HG03558 (cell line): ENCODE results near the gene RELB.

Source experiments
- ATAC-seq: cut with Tn5 transposase; IDR thresholded peaks from one replicate; pipeline ENCODE4 v1.9.1; 2021; ENCODE audit warnings: moderate number of reproducible peaks; ENCODE audit not compliant: unreplicated experiment; ENCODE audit errors: extremely low read depth

Gene RELB

DNA sequence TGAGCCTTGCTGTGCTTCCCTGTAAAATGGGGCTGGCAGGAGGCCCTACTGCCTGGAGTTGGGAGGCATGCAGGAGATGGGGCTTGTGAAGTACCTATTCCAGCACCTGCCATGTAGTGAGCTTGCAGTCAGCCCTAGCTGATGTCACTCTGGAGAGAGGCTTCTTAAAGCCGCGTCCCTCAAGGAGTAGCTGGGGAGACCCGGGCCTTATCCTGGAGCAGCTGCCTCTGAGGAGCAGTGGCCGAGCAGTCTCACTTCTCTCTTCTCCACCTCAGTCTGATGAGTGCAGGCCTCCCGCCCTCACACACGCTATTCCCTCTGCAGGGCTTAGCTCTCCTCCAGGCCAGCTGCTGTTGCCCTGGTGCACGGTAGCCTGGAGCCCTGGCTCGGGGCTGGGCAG, 55.6 kb downstream of the RELB start:
- no peak for ATAC-seq

DNA sequence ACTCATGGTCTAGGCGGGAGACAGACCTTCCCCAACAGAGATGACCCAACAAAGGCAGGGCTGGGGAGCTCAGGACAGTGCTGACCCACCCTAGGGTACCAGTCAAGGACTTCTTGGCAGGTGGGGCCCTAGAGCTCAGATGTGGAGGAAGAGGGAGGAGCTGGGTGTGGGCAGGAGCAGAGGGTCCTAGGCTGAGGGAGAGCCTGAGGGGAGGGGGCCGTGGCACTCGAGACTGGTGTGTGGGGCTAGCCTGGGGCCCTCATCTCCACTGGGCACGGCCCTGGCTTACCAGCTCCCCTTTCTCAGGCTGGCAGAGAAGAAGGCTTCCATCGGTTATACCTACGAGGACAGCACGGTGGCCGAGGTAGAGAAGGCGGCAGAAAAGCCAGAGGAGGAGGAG, 56.2 kb downstream of the RELB start:
- no peak for ATAC-seq

DNA sequence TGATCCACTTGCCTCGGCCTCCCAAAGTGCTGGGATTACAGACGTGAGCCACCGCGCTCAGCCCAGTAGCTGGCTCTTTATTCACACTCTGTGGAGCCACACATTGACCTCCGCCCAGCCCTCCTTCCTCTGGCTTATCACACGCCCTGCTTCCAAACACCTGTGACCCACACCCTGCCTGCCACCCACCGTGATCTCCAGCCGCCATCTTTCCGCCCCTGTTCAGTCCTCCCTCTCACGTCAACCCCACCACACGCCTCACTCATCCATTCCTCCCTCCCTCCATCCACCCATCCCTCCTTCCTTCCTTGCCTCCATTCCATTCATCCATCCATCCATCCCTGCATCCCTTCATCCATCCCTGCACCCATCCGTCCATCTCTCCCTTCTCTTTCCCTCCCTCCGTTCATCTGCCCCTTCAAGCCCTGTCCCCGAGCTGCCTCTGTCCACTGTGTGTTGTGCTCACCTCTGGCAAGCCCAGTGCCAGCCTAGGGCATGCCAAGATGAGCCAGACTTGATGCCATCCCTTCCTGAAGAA, 57.4 kb downstream of the RELB start:
- no peak for ATAC-seq

DNA sequence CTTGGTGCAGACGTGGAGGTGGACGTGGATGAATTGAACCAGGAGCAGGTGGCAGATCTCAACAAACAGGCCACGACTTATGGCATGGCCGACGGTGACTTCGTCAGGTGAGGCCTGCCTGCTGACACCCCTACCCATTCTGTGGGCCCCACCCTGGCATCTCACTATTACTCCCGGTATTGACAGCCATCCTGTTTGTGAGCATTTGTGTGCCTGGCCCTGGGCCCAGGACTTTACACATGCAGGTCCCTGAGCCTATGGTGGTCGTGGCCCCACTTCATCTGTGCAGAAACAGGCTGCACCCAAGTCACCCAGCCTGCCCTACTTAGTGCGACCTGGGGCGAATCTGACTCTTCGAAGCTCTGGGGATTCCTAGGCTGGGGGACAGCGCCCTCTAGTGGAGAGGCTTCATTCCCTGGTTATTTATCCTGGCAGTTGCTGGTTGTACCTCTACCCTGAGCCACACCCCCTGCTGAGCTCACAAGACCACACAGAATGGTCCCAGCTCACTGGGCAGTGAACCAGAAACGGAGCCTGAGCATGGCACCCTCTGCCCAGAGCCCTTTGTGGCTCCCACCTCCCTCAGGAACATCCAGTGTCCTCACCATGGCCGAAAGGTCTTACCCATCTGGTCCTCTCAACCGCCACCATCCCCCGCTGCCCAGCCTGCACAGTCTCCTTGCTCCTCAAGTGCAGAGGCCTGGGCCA, 58.1 kb downstream of the RELB start:
- no peak for ATAC-seq

DNA sequence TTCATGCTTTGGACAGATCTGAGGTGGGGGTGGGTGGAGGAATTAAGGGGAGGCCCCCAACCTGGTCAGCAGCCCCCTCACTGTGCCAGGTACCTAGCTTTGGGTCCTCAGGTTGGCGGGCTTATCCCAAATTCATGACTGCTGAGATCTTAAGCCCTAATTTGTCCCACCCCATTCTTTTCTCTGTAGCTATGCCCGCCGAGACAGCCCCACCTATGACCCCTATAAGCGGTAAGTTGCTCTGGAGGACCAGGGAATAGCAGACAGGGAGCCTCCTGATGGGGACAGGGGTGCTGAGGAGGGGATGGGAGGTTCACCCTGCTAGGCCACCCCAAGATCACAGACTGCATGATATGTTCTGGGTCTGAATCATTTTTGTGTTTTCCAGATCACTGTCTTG, 60.7 kb downstream of the RELB start:
- ATAC-seq, result no peak

GRCh38 chr19:45063851-45064801, 62.9 kb downstream of the RELB start:
- no peak for ATAC-seq

GRCh38 chr19:45066921-45067661, 65.8 kb downstream of the RELB start:
- no peak for ATAC-seq

DNA sequence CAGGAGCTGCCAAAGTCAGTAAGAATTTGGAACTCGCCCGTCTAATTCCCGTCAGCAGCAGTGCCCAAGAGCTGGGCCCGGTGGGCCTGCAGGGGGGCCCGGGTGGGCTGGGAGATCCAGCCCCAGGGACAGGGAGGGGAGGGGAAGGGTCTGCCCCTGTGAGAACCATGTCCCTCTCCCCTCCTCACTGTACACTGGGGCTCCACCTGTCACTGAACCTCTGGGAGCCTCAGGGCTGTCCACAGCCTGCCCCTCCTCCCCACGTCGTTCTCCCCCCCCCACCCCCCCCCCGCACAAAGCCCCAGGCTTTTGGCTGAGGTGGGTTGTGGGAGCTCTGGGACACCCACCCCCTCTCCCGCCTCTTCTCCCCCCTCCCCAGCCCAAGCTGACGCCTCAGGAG, 66.8 kb downstream of the RELB start:
- no peak for ATAC-seq

DNA sequence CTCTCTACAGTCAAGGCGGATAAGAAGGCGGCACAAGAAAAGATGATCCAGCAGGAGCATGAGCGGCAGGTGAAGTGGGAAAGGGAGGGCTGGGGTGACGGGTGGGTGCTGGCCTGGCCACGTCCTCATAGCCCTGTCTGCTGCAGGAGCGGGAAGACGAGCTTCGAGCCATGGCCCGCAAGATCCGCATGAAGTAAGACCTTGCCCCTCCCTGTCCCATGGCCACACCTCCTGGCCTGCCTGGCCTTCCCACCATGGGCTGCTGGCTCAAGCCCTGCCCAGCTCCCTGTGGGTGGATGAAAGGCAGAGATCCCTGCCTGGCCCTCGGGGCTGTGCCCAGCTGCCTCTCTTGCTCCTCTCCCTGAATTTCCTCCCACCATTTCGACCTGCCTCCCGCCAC, 67.8 kb downstream of the RELB start:
- ATAC-seq, result no peak

GRCh38 chr19:45070214-45070613, 69.0 kb downstream of the RELB start:
- no peak for ATAC-seq

- ATAC-seq, result no peak
Measured at GRCh38 chr19:45070861-45071544, 69.7 kb downstream of the RELB start.

GRCh38 chr19:45071545-45071938, 70.3 kb downstream of the RELB start:
- no peak for ATAC-seq

DNA sequence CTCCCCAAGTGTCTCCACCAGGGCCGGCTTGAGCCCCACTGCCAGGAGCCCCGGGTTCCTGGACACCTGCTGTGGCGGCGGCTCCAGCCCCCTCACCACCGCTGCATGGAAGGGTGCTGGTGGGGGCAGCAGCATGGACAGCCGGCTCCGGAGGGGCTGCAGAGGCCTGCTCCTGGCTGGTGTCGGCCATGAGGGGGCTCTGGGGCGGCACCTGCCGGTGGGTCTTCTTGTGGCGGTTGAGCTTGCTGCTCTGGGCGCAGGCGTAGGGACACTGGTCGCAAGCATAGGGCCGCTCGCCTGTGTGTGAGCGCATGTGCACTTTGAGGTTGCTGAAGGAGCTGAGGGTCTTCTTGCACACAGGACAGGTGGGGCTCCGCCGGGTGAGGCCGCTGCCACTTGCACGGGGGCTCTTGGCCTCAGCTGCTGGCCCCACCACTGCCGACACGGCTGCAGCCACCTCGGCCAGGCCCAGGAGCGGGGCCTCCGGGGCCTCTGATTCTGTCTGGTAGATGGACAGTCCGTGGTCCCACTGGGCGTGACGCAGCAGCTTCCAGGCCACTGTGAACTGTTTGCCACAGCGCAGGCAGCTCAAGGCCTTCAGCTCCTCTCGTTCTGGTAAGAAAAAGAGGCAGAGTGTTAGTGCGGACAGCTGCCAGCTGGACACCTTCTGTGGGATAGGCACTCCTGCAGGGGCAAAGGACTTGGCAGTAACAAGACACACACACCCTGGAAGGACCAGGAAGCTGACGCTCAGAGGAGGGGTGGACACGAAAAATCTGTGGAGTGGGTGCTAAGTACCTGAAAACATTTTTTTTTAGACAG, 70.9 kb downstream of the RELB start:
- no peak for ATAC-seq

DNA sequence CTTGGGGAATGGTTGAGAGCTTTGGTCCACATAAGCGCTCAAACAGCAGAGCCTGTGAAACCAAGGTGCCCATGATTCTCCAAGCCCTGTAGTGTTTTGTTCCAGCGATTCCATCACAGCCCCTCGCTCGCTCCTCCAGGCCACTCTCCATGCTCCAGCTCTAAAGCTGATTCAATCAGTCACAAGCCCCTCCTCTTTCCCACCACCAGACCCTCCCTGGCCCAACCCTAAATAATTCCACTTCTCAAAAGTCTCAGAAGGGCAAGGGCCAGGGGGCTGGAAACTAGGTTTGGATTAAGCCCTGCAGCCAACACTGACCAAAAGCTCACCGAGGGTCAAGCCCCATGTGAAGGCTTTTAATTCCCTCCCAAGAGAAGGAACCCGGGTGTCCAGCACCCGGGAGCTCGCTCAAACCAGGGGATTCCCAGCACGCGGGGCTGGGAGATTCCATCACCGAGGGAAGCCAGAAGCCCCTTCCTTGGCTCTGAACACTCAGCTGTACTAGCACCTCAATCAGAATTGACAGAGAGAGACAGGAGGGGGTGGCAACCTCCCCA, 73.6 kb downstream of the RELB start:
- peak; percentile 4 for ATAC-seq

DNA sequence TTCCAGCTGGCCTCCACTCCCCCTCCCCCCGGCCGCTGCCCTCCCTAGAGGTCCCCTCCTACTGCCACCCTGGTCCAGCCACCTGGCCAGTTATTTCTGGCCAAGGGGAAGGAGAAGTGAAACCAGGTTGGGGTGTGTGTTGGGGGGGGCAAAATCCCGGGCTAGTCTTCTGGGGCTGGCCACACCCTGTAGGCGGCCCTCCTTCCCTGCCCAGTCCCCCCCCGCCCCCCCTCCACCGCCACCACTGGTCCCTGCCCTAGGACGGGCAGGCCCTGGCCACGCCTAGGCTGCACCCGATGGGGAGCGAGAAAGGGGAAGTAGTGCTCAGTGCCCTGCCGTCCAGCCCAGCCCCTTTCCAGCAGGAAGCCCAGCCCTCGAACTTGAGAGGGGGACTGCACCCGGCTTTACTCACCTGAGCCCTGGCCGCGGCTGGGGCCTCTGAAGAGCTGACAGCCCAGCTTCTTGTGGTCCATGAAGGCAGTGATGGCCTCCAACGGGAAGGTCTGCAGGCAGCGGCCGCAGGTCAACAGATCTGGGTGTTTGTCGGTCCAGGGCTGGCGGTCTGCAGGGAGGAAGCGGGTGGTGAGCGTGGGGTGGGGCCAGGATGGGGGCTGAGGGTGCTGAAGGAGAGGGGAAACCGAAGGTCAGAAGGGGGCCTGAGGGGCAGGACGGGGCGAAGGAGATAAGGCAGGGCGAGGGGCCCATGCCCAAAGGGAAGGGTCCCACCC, 74.2 kb downstream of the RELB start:
- ATAC-seq, result peak; percentile 27

DNA sequence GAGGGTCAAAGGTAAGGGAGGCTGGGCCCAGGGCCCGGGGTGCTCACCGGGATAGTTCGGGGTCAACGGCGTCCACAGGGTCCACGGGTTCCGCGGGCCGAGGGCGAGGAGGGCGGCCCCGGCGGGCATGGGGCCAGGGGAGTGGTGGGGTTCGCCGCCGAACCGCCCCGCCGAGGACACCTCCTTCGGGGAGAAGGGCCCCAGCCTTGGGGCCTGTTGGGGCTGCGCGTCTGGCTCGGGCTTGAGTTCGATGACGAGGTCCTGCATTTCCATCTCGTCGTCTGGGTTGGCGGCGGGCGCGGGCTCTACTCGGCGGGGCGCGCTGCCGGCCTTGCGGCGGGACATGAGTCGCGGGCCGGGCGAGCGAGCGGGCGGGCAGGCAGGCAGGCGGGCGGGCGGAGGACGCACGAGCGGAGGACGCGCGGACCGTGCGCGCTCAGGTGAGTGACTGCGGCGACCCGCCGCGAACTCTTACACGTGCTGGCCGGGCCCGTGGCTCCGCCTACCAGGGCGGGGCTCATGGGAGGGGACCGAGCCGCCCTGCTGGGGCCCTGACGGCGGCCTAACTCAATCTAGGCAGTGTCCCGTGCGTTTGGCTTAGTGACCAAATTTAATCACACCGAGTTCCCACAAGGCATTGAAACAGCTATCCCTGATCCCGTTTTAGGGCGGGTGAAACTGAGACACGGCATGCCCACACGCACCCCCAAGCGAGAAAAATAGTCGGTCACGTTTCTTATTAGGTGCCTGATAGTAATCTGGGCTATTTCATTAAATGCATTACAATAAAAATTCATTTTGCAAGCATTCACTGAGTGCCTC, 75.0 kb downstream of the RELB start, which contains the start of gene ZNF296:
ZNF296 (minus strand) TSS at position 450 of the 822 bp plus-strand sequence; CDS start at position 345, 105 bp downstream.
- no peak for ATAC-seq
